HuH-7.5 (cell line): ENCODE results near the gene EIF5AL1.
"Not testable (repeated sequence)": the region's sequence is repeated elsewhere in the genome, so short reads cannot be mapped to it uniquely, and the experiment has no call there.

Source experiments
- DNase-seq: peaks from one replicate; pipeline ENCODE4 v3.0.0; 2011; ENCODE audit warnings: low spot score

Gene EIF5AL1

DNA sequence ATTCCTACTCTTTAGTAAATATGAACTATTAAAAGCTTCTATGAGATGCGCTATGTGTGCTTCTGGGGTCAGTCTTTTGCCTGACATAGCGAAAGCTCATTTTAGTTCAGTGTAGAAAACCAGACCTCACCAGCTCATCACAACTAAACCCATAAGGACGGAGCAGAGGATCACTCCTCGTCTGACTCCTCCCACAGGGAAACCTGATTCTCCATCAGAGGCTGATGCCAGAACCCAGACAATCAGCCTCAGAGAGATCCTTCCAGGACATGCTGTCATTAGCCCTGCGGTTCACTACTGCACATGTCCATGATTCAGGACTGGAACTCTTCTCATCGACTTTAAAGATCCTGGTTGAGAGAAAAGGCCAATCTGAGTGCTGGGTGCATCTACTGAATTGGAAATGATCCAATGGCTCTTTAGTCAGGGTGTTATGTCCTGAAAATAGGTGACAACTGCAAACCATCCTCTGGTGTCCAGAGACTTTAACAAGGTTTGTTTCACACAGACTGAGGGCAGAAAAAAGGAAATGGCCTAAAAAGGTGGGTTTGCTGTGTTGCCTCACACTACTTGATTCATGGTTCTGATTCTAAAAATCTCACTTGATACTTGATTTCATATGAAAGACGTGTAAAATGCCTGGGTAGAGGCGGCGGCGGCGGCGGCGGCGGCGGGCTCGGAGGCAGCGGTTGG lies at the start of gene EIF5AL1:
Gene EIF5AL1, plus strand, starts transcription at position 643 of the 693 bp plus-strand sequence. CDS start 117 bp downstream, outside the sequence.
- DNase-seq = not testable (repeated sequence)

DNA sequence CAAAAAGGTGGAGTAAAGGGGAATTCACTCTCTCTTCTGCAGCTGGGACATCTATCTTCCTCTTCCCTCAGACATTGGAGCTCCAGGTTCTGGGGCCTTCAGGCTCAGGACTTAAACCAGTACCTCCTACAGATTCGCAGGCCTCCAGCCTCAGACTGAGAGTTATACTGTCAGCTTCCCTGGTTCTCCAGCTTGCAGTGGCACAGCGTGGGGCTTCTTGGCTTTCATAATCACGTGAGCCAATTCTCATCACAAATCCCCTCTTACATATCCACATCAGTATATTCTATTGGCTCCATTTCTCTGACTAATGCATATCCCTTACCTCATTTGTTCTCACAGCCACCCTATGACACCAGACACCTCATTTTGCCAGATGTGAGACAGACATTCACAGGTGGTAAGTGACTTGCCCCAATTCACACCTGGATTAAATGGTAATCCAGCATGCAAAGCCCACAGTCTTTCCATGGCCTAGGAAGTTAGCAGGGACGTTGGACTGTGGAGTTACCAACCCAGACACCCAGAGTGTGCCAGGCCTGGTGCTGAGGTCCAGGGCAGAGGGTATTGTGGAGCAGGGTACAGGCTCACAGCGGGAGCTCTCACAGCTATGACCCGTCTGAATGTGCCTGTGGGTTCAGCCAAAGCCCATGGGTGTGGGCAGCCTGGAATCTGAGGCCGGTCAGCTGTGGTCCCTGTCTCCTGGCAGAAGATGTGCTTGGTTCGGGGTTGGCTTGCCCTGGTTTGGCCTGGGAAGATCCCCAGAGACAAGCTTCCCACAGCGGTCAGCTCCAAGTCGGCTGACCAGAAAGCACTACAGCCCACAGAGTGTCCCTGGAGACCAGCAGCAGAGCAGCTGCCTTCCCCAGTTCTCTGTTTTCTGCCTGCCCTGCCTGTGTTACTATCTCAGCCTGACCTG lies 48.5 kb upstream of the EIF5AL1 start:
- no peak for DNase-seq

DNA sequence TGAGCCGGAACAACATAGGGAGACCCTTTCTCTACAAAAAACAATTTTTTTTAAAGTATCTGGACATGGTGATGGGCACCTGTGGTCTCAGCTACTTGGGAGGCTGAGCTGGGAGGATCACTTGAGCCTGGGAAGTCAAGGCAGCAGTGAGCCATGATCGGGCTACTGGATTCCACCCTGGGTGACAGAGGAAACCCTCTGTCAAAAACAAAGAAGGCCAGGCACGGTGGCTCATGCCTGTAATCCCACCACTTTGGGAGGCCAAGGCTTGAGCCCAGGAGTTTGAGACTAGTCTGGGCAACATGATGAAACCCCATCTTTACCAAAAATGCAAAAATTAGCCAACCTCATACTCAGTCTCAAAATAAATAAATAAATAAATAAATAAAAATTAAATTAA lies 47.0 kb upstream of the EIF5AL1 start:
- no peak for DNase-seq

DNA sequence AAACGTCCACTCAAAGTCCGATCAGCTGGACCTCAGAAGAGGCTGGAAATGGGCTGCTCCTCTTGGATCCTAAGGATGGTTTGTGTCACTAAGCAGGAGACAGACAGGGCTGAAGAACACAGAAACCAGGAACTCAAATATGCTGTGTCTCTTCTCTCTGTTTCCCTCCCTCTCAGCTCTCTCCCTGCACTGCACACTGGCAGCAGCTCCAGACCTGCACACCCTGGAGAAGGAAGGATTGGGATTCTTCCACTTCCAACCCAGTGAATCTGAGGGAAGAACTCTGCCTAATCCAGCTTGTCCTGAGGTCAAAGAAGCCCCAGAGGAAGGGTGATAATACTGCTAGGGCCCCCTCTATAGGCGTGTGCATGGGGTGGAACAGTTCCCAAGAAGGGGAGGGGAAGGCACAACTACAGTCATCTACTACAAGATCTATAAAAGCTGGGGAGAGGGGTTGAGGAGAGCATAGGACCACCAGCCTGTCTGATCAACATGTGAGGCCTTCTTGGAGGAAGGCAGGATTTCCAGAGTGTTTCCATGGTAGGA lies 44.2 kb upstream of the EIF5AL1 start:
- no peak for DNase-seq

DNA sequence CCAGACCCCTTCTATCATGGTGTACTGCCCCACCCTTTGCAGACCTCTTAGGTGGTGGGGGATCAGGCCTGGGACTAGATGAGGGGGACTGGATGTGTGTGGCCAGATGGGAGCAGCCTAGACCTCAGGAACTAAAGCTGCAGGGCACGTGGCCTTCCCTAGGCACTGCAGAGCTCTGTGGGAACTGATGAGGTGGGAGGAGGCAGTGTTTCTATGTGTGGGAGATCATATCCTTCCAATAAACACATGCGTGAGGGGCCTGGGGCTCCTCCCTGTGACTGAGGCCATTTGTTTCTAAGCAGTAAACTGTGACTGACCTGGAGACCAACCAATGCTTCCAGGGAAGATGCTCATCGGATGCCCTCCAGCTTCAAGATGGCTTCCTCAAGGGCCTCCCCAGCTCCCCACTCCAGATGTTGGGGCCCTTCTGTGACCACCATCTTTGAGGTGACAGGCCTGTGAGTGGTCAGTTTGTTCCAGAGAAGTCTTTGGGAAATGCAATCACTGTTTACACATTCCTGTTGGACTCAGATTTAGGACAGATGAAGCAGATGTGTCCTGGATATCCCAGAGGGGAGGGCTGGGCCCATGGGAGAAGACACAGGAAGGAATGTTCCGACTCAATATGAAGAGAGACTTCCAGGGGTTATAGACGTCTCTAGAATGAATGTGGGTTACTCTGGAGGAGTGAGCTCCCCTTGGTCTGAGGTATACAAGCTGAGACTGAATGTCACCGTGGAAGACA lies 43.3 kb upstream of the EIF5AL1 start:
- DNase-seq = no peak

DNA sequence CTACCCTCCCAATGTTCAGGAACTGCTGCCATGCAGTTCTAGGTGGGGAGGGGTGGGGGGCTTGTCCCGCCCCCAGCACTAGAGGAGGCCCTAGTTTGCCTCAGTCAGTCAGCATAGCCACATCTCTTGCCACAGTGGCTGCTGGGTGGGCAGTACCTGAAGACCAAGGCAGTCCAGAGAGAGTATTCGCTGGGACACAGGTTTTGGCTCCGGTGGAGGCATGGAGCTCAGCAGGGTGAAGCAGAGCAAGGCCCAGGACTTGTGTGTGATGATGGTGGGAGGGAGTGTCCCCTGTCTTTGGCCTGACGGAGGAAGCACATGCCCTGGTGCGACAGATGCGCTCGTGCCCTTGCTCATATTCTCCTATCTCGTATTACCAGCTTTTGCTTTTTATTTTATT lies 42.2 kb upstream of the EIF5AL1 start:
- no peak for DNase-seq

DNA sequence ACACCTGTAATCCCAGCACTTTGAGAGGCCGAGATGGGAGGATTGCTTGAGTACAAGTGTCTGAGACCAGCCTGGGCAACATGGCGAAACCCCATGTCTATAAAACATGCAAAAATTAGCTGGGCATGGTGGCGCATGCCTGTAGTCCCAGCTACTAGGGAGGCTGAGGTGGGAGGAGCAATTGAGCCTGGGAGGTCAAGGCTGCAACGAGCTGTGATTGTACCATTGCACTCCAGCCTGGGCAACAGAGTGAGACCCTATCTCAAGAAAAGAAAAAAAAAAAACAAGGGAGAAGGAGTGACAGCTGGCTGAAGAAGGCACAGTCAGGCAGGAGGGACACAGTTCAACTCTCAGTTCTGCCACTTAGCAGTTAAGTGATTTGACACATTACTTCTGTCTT lies 40.6 kb upstream of the EIF5AL1 start:
- DNase-seq = no peak

DNA sequence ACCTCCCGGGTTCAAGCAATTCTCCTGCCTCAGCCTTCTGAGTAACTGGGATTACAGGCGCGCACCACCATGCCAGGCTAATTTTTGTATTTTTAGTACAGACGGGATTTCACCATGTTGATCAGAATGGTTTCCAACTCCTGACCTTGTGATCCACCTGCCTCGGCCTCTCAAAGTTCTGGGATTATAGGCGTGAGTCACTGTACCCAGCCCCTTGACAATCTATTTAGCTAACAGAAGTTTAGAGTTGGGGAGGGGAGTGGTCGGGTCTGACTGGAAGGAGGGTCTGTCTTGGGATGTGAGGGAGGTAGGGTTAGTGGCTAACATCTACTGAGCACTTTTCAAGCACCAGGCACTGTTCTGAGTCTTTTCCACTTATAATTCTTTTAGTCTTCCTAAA lies 39.9 kb upstream of the EIF5AL1 start:
- no peak for DNase-seq

DNA sequence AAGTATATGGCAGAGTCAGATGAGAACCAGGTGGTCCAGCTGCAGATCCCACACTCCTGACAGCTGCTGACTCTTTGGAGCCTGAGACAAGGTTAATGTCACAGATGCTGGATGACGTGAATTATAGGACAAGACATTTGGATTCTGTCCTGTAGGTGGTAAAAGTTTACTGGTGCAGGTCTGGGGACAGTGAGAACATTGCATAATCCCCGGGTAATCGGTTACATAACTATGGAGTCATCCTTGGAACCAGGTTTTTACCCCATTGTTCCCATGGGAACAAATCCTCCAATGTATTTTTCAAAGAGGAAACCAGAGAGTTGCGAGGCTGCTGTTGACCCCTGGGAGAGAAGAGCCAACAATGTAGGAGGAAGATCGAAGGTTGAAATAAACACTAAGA lies 39.4 kb upstream of the EIF5AL1 start:
- DNase-seq = no peak

DNA sequence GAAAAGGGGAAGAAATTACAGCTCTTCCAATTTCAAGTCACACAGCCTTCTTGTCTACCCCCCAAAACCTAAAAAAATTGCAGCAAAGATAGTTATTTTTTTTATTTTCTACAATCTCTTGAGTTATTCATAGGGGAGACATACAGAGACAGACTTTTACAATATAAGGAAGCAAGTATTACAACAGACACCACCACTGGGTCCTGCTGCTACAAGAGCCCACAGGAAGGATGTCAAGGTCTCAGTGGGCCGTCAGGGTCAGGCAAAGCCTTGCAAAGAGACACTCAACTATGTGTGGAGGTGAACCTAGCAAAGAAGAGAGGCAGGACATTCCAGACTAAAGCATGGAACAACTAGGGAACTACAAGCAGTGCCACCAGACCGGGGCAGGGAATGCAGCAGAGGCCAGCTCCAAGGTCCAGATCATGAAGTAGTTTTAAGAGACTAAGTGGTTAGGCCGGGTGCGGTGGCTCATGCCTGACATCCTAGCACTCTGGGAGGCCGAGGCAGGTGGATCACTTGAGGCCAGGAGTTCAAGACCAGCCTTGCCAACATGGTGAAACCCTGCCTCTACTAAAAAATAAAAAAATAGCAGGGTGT lies 38.7 kb upstream of the EIF5AL1 start:
- no peak for DNase-seq

DNA sequence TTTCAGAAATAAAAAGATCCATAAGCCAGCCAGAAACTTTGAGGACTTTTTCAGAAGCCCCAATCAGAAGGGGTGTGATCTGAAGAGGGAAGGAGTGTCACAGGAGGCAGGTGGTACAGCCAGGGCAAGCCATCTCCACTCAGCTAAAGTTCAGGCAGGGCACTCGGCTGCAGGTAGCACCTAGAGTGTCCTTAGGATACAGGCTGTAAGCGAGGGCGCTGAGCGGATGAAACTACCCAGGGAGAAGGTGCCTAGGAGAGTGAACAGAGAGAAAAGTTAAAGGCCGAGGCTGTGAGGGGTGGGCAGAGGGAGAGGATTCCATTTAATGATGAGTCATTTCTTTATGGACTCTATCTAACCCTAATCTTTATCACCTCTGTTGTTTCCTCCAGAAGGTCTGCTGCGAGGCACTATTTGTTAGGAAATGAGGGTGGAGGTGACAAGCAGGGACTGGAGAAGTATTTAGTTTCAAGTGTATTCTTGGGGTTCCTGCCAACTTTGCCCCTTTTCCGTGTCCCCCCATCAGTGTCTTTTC lies 37.1 kb upstream of the EIF5AL1 start:
- DNase-seq = no peak

DNA sequence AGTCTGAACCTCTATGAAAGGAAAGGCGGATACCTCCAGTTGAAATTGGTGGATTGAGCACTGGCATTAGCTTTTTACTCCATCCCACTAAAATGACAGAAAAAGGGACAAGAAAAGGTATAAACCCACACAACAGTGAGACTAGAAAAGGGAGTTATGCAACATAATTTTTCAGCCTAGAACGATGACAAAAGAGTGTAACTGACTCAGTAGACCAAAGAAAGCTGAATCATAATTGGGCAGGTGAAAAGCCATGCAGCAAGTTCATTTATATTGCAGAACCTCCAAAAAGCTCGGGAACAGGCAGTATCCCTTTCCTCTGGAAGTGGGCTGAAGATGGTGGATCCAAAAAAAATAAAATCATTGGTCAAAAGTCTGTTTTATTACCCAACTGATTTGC lies 36.5 kb upstream of the EIF5AL1 start:
- no peak for DNase-seq

DNA sequence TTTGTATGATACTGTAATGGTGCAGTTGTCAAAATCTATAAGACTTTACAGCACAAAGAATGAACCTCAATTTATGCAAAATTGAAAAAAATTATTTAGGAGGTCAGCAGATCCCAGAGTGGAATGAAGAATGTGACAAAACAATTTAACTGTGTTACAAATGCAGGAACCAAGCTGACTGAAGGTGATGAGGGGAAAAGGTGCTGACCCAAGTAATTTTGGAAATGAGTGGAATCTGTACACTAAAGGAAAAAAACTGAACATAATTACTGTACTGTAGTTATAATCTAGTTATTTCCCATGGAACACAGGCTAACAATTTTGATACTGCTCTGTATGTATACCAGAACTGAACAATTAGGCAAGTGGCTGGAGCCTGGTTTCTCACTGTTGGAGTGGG lies 35.7 kb upstream of the EIF5AL1 start:
- no peak for DNase-seq

DNA sequence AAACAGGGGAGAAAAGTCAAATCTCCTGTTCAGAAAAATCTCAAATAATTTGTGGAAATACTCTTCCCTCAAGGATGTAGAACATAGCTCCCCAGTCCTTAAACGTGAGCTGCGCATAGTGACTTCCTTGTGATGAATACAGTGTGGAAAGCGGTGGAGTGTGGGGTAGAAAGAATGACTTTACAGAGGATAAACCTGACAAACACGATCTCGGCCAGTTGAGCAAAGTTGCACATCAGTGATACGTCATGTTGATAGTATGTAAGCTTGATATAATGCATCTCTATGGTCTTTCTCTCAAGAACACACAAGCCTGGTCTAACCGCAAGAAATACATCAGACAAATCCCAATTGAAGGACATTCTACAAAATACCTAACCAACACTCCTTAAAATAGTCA lies 34.9 kb upstream of the EIF5AL1 start:
- DNase-seq = no peak

DNA sequence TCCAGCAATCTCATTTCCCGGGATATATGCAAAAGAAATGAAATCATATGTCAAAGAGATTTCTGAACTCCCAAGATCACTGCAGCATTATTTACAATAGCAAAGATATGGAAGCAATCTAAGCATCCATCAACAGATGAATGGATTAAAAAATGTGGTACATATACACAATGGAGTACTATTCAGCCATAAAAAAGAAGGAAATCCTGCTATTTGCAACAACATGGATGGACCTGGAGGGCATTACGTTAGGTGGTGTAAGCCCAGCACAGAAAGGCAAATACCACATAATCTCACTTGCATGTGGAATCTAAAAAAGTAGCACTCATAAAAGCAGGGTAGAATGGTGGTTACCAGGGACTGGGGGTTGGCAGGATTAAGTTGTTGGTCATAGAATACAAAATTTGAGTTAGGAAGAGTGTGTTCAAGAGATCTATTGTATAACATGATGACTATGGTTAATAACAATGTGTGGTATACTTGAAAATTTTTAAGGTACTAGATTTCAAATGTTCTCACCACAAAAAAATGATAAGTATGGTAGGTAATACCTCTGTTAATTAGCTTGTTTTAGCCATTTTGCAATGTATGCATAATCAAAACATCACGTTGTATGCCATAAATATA lies 32.9 kb upstream of the EIF5AL1 start:
- DNase-seq = no peak

DNA sequence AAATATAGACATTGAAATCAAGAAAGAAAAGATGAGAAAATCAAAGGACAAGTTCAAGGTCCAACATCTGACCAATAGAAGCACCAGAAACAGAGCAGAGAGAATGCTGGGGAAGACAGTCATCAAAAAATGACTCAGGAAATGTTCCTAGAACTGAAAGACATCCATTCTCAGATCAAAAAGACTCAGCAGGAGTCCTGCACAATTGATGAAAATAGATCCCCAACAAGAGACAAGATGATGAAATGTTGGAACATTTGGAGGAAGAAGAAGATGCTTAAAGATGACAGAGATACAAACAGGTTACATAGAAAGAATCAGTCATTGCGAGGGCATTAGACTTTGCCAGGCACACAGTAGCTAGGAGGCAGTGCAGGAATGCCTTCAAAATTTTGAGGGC lies 30.0 kb upstream of the EIF5AL1 start:
- no peak for DNase-seq

DNA sequence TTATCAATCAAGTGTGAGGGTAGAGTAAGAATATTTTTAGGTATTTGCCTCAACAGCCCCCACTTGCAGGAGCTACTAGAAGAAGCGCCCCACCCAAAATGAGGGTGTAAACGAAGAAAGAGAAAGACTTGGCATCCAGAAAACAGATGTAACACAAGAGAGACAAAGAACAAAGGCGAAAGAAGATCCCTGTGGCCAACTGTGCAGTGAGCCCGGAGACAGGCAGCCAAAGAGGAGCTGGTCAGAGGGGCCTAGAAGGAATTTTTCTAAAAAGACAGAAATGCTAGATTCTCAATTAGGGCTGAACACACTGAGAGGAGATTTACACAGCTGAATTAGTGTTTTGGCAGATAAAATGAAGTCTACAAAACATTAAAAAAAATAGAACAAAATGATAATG lies 29.6 kb upstream of the EIF5AL1 start:
- no peak for DNase-seq

DNA sequence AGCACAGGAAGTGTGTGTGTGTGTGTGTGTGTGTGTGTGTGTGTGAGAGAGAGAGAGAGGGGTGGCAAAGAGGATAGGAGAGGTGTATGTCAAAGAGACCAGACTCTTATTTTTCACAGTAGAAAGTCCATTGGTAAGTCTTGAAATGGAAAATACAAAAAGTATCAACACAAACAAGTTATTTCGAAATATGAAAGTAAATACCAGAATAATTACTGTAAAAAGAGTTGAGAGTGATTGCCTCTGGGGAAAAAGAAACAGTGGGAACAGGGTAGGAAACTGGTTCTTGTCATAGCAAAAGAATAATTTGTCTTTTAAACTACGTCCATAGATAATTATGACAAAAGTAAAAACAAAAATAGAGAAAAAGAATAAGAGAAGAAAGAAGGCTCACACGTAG lies 29.0 kb upstream of the EIF5AL1 start:
- DNase-seq = no peak

DNA sequence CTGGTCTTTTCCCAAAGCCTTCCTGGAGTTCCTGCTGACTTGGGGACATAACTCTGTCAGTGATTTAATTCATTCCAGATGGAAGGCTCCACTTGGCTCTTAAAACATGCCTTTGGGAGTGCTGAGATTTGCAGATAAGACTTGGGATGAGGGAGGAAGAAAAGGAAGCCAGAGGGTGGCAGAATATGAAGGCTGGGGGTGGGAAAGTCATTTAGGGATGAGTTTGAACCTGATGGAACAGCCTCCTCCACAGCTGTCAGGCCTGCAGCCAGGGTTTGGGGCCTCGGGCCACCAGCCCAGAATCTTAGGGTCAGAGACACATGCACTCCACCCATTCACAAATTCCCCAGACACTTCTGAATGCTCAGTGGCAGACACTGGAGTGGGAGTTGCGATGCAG lies 28.4 kb upstream of the EIF5AL1 start:
- DNase-seq = no peak

DNA sequence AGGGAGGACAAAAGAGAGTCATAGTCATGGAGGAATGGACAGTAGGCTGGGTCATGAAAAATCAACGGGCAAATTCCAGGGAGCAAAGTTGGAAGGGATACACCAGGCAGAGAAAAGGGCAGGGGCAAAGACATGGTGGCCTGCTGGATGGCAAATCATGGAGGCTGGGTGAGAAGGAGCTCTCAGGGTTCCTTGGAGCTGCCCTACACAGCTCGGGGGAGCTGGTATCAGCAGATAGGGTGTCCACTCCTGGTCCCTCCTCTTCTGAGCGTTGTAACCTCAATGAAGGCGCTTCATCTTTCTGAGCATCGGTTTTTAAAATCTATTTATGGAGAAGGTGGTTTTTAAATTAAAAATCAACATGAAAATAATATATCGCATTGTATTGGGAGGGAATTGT lies 27.9 kb upstream of the EIF5AL1 start:
- DNase-seq = no peak
